ENCODE results near the gene BTBD9. TPM values are rescaled to one million over a fixed set of nuclear protein-coding genes. Genes with fewer than 3 reads are reported as not detected.

The BTBD9 gene
- total and polyA plus RNA-seq, 10 donors: 1.2 to 43.1 (median 27.8) TPM

- DNase-seq: no peak
- Histone ChIP-seq H3K4me3 (no peak overlapping the region), H3K27ac (no peak overlapping the region), H3K27me3 (replicated peaks in 1 of 7) (no peaks in the 10 kb centered on the region), H3K36me3 (no peaks in the 10 kb centered on the region), H3K4me1 (peaks cover 0 to 15% (median 0%) of the 10 kb centered on the region in 6 donors), H3K9me3 (no peaks in the 10 kb centered on the region)
- no peak for TF ChIP-seq POLR2AphosphoS5 (IDR thresholded peaks at IDR 0.05)
- TF ChIP-seq CTCF (IDR thresholded peaks at IDR 0.05 in 8 of 11, conservative IDR thresholded peaks at IDR 0.05 in 3 of 11): no peak
- TF ChIP-seq POLR2A (IDR thresholded peaks at IDR 0.05): no peak
- intact Hi-C loops (cut with DNase I; ENCODE audit: low total_unique reads): no loop called here
Measured at GRCh38 chr6:38507173-38507572, 132.6 kb downstream of the BTBD9 start.

- Histone ChIP-seq H3K4me3 (no peak overlapping the region), H3K4me1 (peaks cover 0 to 15% (median 0%) of the 10 kb centered on the region in 6 donors), H3K27me3 (replicated peaks in 1 of 7) (no peaks in the 10 kb centered on the region), H3K27ac (no peak overlapping the region), H3K36me3 (no peaks in the 10 kb centered on the region), H3K9me3 (no peaks in the 10 kb centered on the region)
- intact Hi-C loops (cut with DNase I; ENCODE audit: low total_unique reads): no loop called here
- WGBS, 5 donors: 76 to 95% (median 82%) methylated on average over 5 of the region's 5 CpGs
- no peak for DNase-seq
- TF ChIP-seq CTCF (IDR thresholded peaks at IDR 0.05 in 8 of 11, conservative IDR thresholded peaks at IDR 0.05 in 3 of 11) (no peak), POLR2A (IDR thresholded peaks at IDR 0.05) (no peak), POLR2AphosphoS5 (IDR thresholded peaks at IDR 0.05) (no peak)
Measured at GRCh38 chr6:38505826-38506225, 133.9 kb downstream of the BTBD9 start.

GRCh38 chr6:38504996-38505395 is 134.7 kb downstream of the BTBD9 start:
- 87 to 95% (median 91%) methylated on average over 3 of the region's 3 CpGs for WGBS, 5 donors

More at GRCh38 chr6:38504996-38505395, 134.7 kb downstream of the BTBD9 start:
- no peak for DNase-seq
- Histone ChIP-seq H3K4me1 (peaks cover 0 to 15% (median 0%) of the 10 kb centered on the region in 6 donors), H3K9me3 (no peaks in the 10 kb centered on the region), H3K27me3 (replicated peaks in 1 of 7) (no peaks in the 10 kb centered on the region), H3K36me3 (no peaks in the 10 kb centered on the region), H3K4me3 (no peak overlapping the region), H3K27ac (no peak overlapping the region)
- intact Hi-C loops (cut with DNase I; ENCODE audit: low total_unique reads): no loop called here
- TF ChIP-seq CTCF (IDR thresholded peaks at IDR 0.05 in 8 of 11, conservative IDR thresholded peaks at IDR 0.05 in 3 of 11) (no peak), POLR2A (IDR thresholded peaks at IDR 0.05) (no peak), POLR2AphosphoS5 (IDR thresholded peaks at IDR 0.05) (no peak)
